GM12878 (cell line): ENCODE measurements around the gene MFSD12. TPM values are rescaled to one million over a fixed set of nuclear protein-coding genes. Genes with fewer than 3 reads are reported as not detected.

Experiments used
- ATAC-seq: fragments of 200-7000 bp; cut with Tn5 transposase; 3 replicates; pipeline ENCODE4 v1.9.1; 2020; ENCODE audit warnings: mild to moderate bottlenecking, moderate library complexity
- BruUV-seq: library from RNA; stranded (reverse); fragments of 400-500 nt; replicated peaks from 2 replicates; lab custom pipeline; 2021; lab: Mats Ljungman, UMichigan
- CTCF ChIA-PET: fragments of 300-600 bp; sonication (Branson Sonifier 250); formaldehyde crosslinking; extraction: SDS; loops from one replicate; lab custom pipeline; 2021; ENCODE audit warnings: inconsistent platforms; lab: Yijun Ruan, JAX
- POLR2A ChIA-PET: fragments of 350-600 bp; formaldehyde crosslinking; extraction: SDS; loops from one replicate; lab custom pipeline; 2021; ENCODE audit warnings: inconsistent platforms; lab: Charles Lee
- RAD21 ChIA-PET: fragments of 300-600 bp; sonication (Branson Sonifier 250); formaldehyde crosslinking; loops from one replicate; lab custom pipeline; 2023; ENCODE audit warnings: antibody characterized with exemption; ENCODE audit not compliant: unreplicated experiment; lab: Charles Lee
- SMC1A ChIA-PET: fragments of 300-600 bp; sonication (Branson Sonifier 250); formaldehyde crosslinking; loops from one replicate; lab custom pipeline; 2023; ENCODE audit not compliant: unreplicated experiment, uncharacterized antibody; lab: Charles Lee
- DNase-seq: peaks from one replicate; pipeline ENCODE4 v3.0.0-alpha.2; 2011; ENCODE audit warnings: low read depth, low spot score
- FAIRE-seq: peaks from 3 replicates; lab custom pipeline; 2011; peaks lifted over from hg19 to GRCh38; lab: Jason Lieb, UNC
- H2AFZ ChIP-seq: 2 replicates; pipeline ENCODE4 v1.6.0; 2011; ENCODE audit warnings: low read depth, low read length, control low read depth; ENCODE audit not compliant: control insufficient read depth
- H3K27ac ChIP-seq: 2 replicates; pipeline ENCODE4 v1.5.1; 2011; ENCODE audit warnings: control low read depth; ENCODE audit not compliant: control insufficient read depth, insufficient read depth
- H3K27me3 ChIP-seq, 2 experiments: replicated peaks in 1 of 2; 2 replicates each; pipeline versions ENCODE4 v1.6.0 to v1.6.1; 2011; ENCODE audit warnings: low read length in 1 of 2; ENCODE audit not compliant: control insufficient read depth in 2 of 2, insufficient read depth in 2 of 2
- H3K36me3 ChIP-seq, 2 experiments: 2 replicates each; pipeline ENCODE4 v1.5.1; 2011; ENCODE audit warnings: low read length in 1 of 2; ENCODE audit not compliant: control insufficient read depth in 2 of 2, insufficient read depth in 2 of 2
- H3K4me1 ChIP-seq: 2 replicates; pipeline ENCODE4 v1.6.1; 2011; ENCODE audit warnings: mild to moderate bottlenecking, low read length, moderate library complexity, mixed read lengths; ENCODE audit not compliant: control insufficient read depth, insufficient read depth
- H3K4me2 ChIP-seq: 2 replicates; pipeline ENCODE4 v1.6.0; 2011; ENCODE audit warnings: control low read depth; ENCODE audit not compliant: control insufficient read depth, insufficient read depth
- H3K4me3 ChIP-seq: fragments of 200-600 bp; sonication (generic); 2 replicates; pipeline ENCODE4 v1.5.1; 2016
- H3K79me2 ChIP-seq: 2 replicates; pipeline ENCODE4 v1.6.0; 2011; ENCODE audit warnings: low read length; ENCODE audit not compliant: control insufficient read depth, insufficient read depth
- H3K9ac ChIP-seq: 2 replicates; pipeline ENCODE4 v1.8.0; 2011; ENCODE audit warnings: low read length, control low read depth, mixed read lengths; ENCODE audit not compliant: control insufficient read depth, insufficient read depth
- H3K9me3 ChIP-seq: replicated peaks from 3 replicates; pipeline ENCODE4 v1.5.1; 2011; ENCODE audit warnings: mild to moderate bottlenecking, low read length; ENCODE audit not compliant: control insufficient read depth, insufficient read depth
- H4K20me1 ChIP-seq: 2 replicates; pipeline ENCODE4 v1.6.0; 2011; ENCODE audit not compliant: control insufficient read depth, insufficient read depth
- CHD1 ChIP-seq: IDR thresholded peaks from 2 replicates; pipeline ENCODE4 v1.6.1; 2012; ENCODE audit warnings: low read depth, low read length, improper control_type of control experiment
- CUX1 ChIP-seq: IDR thresholded peaks from 2 replicates; pipeline ENCODE4 v1.6.1; 2012; ENCODE audit warnings: improper control_type of control experiment, low read depth, low read length; ENCODE audit not compliant: insufficient replicate concordance
- NFYB ChIP-seq: IDR thresholded peaks from 2 replicates; pipeline ENCODE4 v1.6.1; 2011; ENCODE audit warnings: low read depth, mild to moderate bottlenecking, low read length, improper control_type of control experiment, moderate library complexity; ENCODE audit not compliant: insufficient read depth
- PAX8 ChIP-seq: fragments of 450-650 bp; IDR thresholded peaks from 2 replicates; pipeline ENCODE4 v1.6.1; 2017; ENCODE audit warnings: mild to moderate bottlenecking, moderate library complexity
- STAT3 ChIP-seq: IDR thresholded peaks from 2 replicates; pipeline ENCODE4 v1.6.1; 2011; ENCODE audit warnings: low read depth, low read length, improper control_type of control experiment
- WGBS: methylation state at CpG from one replicate; pipeline ENCODE4 v1.1.6; 2016; ENCODE audit warnings: low lambda C conversion rate; ENCODE audit not compliant: insufficient replicate concordance, insufficient coverage; ENCODE audit errors: missing lambda C conversion rate; 5-methylcytosine and 5-hydroxymethylcytosine counted together
- in situ Hi-C: fragments of 300-500 bp; cut with MboI; formaldehyde crosslinking; loops from 9 replicates; pipeline ENCODE4 v1.14.3; 2018; ENCODE audit warnings: mixed read lengths
- intact Hi-C: fragments of 100-400 bp; cut with micrococcal nuclease; formaldehyde crosslinking; loops from one replicate; pipeline ENCODE4 v1.14.2; 2022; ENCODE audit not compliant: unreplicated experiment
- polyA plus RNA-seq, 11 experiments: library from polyadenylated mRNA; depleted of rRNA in 4 of 11; unstranded in 6 of 11; stranded (reverse) in 5 of 11; fragments of >200 nt; fragmentation: Nextera tagmentation in 4 of 11; fragmentation: Illumina TruSeq in 1 of 11; extraction: Ambion mirVana in 4 of 11; extraction: Trizol in 1 of 11; gene quantifications; 1 replicate in 1 of 11; 2 replicates in 10 of 11; pipeline versions ENCODE4 v1.2.1 to v1.2.3, GENCODE V29; 2011 to 2016; ENCODE audit warnings: inconsistent platforms in 2 of 11, missing spikeins in 2 of 11, low read depth in 1 of 11
- total RNA-seq, 4 experiments: library from RNA; depleted of rRNA in 3 of 4; stranded (reverse); fragments of >200 nt in 3 of 4; fragmentation: Illumina TruSeq in 1 of 4; extraction: Trizol in 1 of 4; gene quantifications; 2 replicates each; pipeline versions ENCODE4 v1.2.1 to v1.2.3, GENCODE V29; 2013 to 2021
- TF ChIP-seq, protein P1 (sequence below): fragments of 150-350 bp; IDR thresholded peaks from 2 replicates; pipeline ENCODE4 v1.6.1; 2014; ENCODE audit warnings: mild to moderate bottlenecking, low read depth, low read length

Gene MFSD12
- total and polyA plus RNA-seq, 10 of the 15 experiments (the other 5 are each of a cell fraction or from before 2014, with no cell fraction given) = 0.58 to 65.9 (median 16.8) TPM

GRCh38 chr19:3603121-3603811, 45.9 kb upstream of the MFSD12 start (continued):
- no peak for TF ChIP-seq CUX1
- TF ChIP-seq, protein P1, sequence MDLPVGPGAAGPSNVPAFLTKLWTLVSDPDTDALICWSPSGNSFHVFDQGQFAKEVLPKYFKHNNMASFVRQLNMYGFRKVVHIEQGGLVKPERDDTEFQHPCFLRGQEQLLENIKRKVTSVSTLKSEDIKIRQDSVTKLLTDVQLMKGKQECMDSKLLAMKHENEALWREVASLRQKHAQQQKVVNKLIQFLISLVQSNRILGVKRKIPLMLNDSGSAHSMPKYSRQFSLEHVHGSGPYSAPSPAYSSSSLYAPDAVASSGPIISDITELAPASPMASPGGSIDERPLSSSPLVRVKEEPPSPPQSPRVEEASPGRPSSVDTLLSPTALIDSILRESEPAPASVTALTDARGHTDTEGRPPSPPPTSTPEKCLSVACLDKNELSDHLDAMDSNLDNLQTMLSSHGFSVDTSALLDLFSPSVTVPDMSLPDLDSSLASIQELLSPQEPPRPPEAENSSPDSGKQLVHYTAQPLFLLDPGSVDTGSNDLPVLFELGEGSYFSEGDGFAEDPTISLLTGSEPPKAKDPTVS = no peak
- TF ChIP-seq, all 136 proteins: peak for 0

DNA sequence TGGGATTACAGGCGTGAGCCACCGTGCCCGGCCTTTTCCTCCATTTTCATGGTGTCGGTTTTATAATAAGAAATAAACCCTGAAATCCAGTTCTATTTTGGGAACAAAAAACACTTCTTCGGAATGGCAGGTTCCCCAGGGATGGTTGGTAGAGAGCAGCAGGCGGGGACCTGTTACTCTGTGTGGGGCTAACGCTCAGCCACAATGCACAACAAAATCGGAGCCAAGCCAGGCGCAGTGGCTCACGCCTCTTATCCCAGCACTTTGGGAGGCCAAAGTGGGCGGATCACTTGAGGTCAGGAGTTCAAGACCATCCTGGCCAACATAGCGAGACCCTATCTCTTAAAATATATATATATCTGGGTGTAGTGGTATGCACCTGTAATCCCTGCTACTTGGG, 43.6 kb upstream of the MFSD12 start:
- WGBS = 65% methylated on average over 12 of the region's 12 CpGs
- no peak overlapping the region for H2AFZ ChIP-seq
- H3K4me2 ChIP-seq = no peak overlapping the region
- no peak for ATAC-seq
- in situ Hi-C loops (no loop called here), intact Hi-C loops (no loop called here)
- H3K4me1 ChIP-seq = peaks cover 12% of the 10 kb centered on the region
- ChIA-PET POLR2A (interaction anchor here (0.5 kb wide), 1 partner anchor 47 kb away, joined by 4 read pairs; no protein-coding TSS in a partner anchor), RAD21 (no interaction called here), SMC1A (no interaction called here), CTCF (no interaction called here)
- no peak overlapping the region for H3K4me3 ChIP-seq
- TF ChIP-seq NFYB = no peak
- TF ChIP-seq PAX8 = no peak
- no peak for TF ChIP-seq CHD1
- TF ChIP-seq STAT3 = no peak
- no peaks in the 10 kb centered on the region for H3K27me3 ChIP-seq
- no peak overlapping the region for H3K27ac ChIP-seq
- no peaks in the 10 kb centered on the region for H4K20me1 ChIP-seq
- H3K36me3 ChIP-seq = no peaks in the 10 kb centered on the region
- no peaks in the 10 kb centered on the region for H3K9me3 ChIP-seq
- H3K79me2 ChIP-seq = no peaks in the 10 kb centered on the region
- no TSS peak for BruUV-seq
- no peak for DNase-seq
- H3K9ac ChIP-seq = no peak overlapping the region
- FAIRE-seq = no peak
